WTC11 (cell line): ENCODE measurements around the gene NECTIN4.

ENCODE experiments used
- SOX15 ChIP-seq: fragments of 250-450 bp; sonication (Bioruptor Pico); IDR thresholded peaks from 2 replicates; pipeline ENCODE4 v1.9.0; 2021; ENCODE audit warnings: mild to moderate bottlenecking
- USF2 ChIP-seq: sonication (generic); formaldehyde crosslinking; IDR thresholded peaks from 2 replicates; pipeline ENCODE4 v1.8.1; 2023; ENCODE audit warnings: mild to moderate bottlenecking, missing genetic modification reagents, moderate library complexity
- TF ChIP-seq, protein P1 (sequence below): fragments of 200-600 bp; IDR thresholded peaks from 2 replicates; pipeline ENCODE4 v1.8.0; 2022; ENCODE audit warnings: antibody characterized with exemption

- TF ChIP-seq, protein P1, sequence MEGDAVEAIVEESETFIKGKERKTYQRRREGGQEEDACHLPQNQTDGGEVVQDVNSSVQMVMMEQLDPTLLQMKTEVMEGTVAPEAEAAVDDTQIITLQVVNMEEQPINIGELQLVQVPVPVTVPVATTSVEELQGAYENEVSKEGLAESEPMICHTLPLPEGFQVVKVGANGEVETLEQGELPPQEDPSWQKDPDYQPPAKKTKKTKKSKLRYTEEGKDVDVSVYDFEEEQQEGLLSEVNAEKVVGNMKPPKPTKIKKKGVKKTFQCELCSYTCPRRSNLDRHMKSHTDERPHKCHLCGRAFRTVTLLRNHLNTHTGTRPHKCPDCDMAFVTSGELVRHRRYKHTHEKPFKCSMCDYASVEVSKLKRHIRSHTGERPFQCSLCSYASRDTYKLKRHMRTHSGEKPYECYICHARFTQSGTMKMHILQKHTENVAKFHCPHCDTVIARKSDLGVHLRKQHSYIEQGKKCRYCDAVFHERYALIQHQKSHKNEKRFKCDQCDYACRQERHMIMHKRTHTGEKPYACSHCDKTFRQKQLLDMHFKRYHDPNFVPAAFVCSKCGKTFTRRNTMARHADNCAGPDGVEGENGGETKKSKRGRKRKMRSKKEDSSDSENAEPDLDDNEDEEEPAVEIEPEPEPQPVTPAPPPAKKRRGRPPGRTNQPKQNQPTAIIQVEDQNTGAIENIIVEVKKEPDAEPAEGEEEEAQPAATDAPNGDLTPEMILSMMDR = no peak
- TF ChIP-seq USF2 (CRISPR knock-in tag) (no peak), SOX15 (CRISPR knock-in tag) (no peak)
Measured at GRCh38 chr1:161052899-161053298, 36.5 kb downstream of the NECTIN4 start.
